Measurements from ENCODE around the gene SEMA3F.
"Not testable (repeated sequence)": the region's sequence is repeated elsewhere in the genome, so short reads cannot be mapped to it uniquely, and the experiment has no call there.

Gene SEMA3F

DNA sequence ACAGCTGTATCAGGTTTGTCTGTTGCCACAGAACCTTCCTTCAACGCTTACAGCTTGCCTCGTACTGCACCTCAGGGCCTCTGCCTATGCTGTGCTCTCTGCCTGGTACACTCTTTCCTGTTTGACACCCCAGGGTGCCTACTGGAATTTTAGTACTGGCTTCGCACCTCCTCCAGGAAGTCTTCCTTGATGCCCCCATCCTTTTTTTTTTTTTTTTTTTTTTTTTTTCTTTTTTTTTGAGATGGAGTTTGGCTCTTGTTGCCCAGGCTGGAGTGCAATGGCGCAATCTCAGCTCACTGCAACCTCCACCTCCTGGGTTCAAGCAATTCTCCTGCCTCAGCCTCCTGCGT, 56.2 kb downstream of the SEMA3F start:
- DNase-seq (ENCODE audit: low read depth in 2 of 2), result not testable (repeated sequence)

DNA sequence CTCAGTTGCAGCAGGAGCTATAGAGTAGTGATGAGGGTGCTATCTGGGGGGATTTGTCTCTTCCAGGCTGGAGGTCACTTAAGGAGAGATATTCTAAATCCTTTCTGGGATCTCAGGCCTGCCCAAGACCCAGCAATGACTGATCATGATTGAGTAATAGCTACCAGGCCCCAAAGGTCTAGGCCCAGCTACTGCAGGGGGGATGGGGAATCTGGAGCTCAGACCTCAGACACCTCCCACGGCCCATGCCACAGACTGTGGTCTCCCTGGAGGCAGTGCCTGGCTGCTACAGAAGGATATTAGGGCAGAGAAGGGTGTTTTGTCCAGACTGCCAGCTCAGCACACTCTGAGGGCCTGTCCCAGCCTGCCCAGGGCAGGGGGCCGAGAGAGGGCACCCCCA, 56.8 kb downstream of the SEMA3F start:
- no peak for DNase-seq (ENCODE audit: low read depth in 2 of 2)

DNA sequence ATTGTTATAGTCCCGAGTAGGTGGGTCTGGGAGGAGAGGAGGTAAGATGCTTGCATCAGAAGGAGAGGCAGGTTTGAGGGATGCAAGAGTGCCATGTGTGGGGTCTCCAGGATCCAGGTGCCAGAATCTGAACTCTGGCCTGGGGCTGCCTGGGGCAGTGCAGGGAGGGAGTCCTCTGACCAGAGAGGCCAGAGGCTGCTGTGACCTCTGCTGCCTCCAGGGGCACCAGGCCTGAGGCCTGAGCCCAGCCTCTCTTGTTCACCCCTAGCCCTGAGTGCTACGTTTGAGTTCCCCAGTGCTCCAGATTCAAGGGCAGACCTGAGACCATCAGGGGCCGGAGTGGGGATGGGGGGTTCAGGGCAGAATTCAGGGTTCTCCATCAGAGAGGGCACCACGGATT, 57.4 kb downstream of the SEMA3F start:
- no peak for DNase-seq (ENCODE audit: low read depth in 2 of 2)

DNA sequence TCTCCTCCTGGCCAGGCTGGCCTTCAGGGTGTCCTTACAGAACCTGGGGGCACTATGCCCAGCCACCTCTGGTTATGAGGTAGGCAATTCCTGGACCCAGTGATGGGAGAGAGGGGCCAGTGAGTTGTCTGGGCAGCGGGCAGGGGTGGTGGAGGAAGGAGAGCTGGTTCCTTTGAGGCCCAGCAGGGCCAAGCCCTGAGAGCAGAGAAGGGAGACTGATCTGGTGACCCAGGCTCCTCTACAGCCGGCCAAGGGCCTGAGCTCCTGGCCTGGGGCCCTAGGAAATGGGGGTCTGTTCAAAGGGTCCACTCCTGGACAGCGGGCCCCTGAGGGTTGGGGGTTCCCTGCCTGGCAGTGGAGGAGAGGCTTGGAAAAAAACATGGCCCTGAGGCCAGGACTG, 57.8 kb downstream of the SEMA3F start:
- DNase-seq (ENCODE audit: low read depth in 2 of 2), result no peak

DNA sequence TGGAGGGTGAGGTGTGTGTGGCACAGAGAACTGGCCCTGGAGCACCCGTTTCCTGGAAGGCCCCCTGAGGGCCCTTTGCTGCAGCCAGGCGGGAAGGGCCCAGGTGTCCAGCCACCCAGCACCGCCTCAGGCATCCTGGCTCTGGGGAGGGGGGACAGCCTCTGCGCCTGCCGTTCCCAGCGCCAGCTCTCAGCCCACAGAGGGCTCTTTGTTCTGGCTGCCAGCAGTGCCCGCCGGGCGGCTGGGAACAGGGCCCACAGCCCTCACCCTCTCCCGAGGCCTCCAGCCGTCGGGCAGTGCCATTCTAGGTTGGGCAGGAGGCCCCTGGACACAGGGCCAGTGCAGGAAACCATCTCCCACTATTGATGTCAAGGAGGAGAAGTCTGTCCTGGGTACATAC, 58.2 kb downstream of the SEMA3F start:
- DNase-seq (ENCODE audit: low read depth in 2 of 2), result no peak

DNA sequence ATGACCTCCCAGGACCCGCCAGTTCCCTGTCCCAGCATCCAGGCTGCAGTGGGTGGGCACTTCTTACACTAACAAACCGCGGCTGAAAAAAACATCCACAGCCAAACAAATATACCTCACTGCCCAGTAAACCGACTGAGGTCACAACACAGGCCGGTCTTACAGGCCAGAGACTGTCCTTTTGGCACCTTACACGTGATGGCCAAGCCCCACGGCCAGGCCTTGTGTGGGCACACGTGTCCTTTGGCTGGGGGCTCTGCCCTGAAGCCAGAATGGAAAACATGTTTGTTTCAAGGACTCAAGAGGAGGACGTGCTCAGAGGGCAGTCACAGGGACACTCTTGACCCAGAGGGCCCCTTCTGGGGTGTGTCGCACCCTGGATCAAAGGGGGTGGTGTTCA, 59.7 kb downstream of the SEMA3F start:
- no peak for DNase-seq (ENCODE audit: low read depth in 2 of 2)

DNA sequence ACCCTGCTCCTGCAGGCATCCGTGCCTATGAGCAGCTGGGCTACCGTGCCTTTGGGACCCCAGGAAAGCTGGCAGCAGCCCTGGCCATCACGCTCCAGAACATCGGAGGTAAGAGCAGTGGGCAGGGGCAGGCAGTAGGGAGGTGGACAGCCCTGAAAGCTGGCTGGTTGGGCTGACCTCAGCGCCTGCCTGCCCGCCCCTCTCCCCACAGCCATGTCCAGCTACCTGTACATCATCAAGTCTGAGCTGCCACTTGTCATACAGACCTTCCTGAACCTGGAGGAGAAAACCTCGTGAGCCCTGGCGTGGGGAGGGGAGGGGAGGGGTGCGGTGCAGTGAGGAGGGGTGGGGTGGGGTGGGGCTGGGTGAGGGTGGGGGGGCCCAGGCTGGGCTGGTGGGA, 60.4 kb downstream of the SEMA3F start:
- no peak for DNase-seq (ENCODE audit: low read depth in 2 of 2)

DNA sequence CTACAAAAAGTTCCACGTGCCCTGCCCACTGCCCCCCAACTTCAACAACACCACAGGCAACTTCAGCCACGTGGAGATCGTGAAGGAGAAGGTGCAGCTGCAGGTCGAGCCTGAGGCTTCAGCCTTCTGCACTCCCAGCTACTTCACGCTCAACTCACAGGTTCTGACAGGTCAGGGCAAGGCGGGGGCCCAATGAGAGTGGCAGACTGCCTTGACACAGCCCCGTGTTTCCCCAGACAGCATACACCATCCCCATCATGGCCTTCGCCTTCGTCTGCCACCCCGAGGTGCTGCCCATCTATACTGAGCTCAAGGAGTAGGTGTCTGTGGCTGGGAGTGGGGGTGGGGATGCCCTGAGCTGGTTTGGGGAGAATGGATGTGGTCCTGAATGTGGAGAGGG, 62.6 kb downstream of the SEMA3F start:
- no peak for DNase-seq (ENCODE audit: low read depth in 2 of 2)

DNA sequence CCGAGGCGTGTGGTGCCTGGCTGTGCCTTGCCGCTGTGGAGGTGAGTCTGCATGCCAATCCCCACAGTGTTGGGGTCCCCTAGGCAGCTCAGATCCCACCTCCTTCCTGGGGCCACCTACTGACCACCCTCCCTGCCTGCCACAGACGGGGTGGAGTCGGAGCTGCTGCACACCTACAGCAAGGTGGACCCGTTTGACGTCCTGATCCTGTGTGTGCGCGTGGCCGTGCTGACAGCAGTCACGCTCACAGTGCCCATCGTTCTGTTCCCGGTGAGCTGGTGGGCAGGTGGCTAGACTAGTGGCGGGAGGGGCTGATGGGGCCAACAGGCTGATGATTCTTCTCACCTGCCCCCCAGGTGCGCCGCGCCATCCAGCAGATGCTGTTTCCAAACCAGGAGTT, 63.3 kb downstream of the SEMA3F start:
- DNase-seq (ENCODE audit: low read depth in 2 of 2), result no peak

DNA sequence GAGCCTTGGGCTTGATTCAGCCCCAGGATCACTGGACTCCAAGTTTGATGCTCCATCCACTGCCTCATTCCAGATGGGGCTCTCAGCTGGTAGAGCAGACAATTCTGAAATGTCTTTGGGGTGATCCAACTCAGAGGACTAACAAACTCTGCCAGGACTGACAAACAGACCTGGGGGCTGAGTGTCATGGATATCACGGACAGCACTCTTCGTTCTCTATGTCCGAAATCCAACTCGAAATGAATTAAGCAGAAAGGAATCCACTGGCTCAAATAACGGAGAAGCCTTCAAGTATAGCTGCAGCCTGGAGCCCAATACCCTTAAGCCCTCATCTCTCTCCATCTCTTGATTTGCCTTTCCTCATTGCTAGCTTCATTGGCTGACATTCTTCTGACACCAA, 64.2 kb downstream of the SEMA3F start:
- DNase-seq (ENCODE audit: low read depth in 2 of 2), result no peak

DNA sequence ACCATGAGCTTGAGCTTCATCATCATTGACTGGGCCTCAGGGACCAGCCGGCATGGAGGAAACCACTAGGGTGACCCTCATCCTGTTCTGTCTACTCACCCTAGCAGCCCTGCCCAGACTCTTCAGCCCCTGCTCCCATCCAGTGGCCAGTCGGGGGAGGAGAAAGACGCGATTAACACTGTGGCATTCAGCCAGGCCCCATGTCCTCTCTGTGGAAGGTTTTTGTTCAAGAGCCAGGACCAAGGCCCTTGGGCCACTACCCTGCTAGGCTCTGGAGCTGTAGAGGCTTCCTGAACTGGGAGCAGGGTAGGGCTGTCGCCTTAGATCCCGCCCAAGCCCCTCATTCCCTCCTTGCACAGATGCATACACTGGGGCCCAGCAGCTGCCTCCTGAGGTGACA, 65.0 kb downstream of the SEMA3F start:
- DNase-seq (ENCODE audit: low read depth in 2 of 2), result no peak

DNA sequence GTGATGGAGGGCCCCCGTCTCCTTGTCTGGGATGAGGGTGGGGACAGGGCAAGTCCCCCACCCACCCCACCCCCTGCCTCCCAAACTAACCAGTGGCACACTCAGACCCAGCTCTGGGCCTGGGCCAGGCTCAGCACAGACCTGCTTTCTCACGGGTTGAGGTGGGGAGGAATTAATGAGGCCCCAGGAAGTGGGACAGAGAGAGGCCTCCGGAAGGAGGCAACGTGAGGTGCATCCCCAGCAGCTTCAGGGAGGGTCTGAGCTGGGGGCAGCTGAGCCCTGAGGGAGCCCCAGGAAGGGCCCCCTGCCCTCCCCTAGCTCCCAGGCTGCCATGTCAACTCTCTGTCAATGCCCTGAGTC, 65.9 kb downstream of the SEMA3F start:
- no peak for DNase-seq (ENCODE audit: low read depth in 2 of 2)

DNA sequence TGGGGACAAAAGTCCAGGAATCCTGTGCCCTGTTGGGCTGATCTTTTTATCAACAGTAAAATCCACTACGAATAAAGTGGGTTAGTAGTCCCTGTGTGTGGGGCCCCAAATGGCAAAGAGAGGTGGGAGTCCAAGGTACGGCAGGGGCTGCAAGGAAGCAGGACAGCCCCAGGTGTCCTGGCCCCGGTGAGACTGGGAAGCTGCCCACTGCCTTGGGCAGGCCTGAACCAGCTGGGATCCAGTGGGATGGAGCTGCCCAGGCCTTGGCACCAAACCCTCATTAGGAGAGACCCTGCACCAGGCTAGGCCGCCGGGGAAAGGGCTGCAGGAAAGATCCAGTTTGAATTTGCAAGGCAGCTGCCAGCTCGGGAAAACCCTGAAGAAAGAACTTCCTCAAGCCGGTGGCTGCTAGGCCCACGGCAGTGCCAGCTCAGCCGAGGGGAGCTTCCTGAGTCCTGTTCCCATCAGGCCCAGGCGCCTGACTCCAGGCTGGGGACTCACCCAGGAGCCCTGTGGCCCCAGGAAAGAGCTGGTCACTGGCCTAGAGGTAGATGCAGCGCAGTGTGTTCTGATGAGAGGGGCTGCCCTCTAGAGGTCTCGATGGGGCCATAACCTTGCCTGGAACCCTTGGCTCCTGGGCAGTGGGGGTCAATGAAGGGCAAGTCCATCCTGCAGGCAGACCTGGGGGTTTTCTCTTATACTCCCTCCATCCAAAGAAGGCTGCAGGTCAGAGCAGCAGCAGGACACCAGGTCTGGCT, 66.5 kb downstream of the SEMA3F start:
- DNase-seq (ENCODE audit: low read depth in 2 of 2), result no peak

DNA sequence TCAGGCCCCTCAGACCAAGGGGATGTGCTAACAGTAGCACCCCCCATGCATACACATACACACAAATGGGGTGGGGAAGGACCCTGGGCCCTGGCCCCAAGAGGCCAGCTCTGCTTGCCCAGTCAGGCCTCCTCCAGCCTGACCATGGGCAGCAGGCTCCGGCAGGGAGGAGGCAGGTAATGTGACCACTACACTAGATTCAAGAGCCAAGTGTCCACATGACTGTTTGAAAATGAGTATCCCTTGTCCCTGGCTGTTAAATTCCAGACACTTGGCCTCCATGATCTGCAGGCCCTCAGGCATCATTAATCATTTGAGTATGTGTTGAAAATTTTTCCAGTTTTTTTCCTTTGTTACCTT, 67.0 kb downstream of the SEMA3F start:
- no peak for DNase-seq (ENCODE audit: low read depth in 2 of 2)

DNA sequence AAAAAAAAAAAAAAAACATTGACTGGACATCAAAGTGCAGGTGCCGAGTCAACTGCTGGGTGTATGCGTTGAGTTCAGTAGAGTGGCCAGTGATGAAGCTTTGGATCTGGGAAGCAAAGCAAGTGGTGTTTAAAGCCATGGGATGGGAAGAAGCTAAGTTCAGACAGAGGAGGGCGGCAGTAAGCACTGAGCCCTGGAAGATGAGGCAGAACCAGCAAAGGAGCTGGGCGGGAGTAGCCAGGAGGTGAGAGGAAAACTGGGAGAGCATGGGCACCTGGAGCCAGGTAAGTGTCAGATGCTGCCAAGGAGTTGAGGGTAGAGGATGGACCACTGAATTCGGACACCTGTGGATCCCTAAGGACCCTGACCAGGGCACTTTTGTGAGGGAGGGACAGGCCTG, 69.5 kb downstream of the SEMA3F start:
- no peak for DNase-seq (ENCODE audit: low read depth in 2 of 2)

DNA sequence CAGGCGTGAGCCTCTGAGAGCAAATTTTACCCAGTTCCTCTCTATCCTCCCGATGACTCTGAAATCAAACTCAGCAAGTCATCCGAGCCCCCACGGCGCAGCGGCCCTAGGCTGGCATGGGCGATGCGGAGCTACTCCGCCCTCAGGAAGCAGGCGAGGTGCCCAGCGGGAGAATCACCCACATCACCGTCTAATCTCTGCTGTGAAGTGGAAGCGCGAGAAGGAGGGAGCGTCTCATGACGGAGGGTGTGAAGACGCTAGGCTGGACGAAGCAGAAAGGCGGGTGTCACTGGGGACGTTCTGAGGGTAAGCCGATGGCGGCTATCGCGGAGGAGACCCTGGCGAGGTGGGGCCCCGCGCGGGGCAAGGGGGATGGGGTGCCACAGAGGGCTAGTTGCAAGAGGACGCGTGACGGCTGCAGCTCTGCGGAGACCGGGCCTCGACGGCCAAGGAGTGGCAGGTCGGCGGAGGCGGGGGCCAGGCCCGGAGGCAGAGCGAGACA, 71.8 kb downstream of the SEMA3F start:
- peak in 1 of 2 donors; percentile 29 for DNase-seq (ENCODE audit: low read depth in 2 of 2)

DNA sequence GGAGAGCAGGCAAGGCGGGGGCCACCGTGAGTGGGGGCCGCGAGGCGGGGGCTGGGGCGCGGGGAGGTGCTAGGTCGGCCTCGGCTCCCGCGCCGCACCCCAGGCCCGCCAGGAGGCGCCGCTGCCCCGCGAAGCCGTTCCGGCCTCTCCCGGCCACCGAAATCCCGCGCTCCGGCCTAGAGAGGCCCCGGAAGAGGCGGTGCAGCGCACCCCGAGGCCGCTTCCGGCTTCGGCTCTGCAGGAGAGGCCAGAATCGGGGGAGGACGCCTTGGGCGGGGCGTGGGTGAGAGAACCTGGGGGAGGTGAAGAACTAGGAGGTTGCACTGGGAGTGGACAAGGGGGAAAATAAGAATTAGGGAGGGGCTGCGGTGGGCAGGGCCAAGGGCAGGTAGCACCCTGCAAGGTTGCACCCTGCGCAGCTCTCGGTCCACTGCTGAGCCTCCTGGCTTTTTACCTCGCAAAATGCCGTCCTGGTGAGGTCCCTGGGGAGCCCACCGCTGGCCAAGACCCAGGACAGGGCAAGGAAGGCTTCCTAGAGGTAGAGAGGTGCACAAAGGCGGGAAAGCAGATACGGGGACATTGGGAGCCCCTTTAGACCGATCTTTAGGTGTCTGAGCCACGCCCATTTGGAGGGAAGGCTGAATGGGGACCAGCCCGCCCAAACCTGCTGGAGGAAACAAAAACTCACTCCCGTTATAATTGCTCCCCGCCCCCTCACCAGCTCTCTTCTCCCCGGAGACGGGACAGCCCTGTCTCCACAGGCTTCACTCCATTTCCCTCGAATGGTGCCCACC, 72.5 kb downstream of the SEMA3F start:
- peak; percentile 65 to 84 for DNase-seq (ENCODE audit: low read depth in 2 of 2)

DNA sequence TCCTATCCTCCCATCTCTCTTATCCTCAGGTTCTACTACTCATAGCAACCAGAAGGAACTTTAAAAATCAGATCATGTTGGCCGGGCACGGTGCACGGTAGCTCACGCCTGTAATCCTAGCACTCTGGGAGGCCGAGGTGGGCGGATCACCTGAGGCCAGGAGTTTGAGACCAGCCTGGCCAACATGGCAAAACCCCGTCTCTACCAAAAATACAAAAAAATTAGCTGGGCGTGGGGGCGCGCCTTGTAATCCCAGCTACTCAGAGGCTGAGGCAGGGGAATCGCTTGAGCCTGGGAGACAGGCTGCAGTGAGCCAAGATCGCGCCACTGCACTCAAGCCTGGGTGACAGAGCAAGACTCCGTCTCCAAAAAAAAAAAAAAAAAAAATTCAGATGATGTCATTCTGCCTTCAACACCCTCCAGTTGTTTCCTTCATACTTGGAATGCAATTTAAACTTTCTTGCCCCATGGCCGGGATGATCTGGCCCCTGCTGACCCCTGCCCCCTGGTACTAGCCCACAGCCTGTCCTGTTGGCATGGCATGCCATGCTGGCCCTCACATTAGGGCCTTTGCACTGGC, 73.2 kb downstream of the SEMA3F start:
- DNase-seq (ENCODE audit: low read depth in 2 of 2), result not testable (repeated sequence)

DNA sequence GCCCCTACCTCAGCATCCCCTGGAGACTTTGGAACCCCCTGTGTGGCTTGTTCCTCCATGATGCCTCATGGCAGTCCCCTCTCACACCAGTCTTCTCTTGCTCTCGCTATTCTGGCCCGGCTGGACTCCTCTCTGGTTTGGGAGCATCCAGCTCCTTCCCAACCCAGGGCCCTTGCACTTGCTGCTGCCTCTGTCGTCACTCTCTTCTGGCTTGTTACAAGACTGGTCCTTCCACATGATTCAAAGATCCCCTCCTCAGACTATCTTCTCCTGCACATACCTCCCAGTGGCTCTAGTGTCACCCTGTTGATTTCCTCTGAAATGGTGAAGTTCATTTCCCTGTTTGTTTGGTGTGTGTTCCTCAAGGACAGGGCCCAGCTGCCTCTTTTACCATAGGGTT, 74.4 kb downstream of the SEMA3F start:
- no peak for DNase-seq (ENCODE audit: low read depth in 2 of 2)

DNA sequence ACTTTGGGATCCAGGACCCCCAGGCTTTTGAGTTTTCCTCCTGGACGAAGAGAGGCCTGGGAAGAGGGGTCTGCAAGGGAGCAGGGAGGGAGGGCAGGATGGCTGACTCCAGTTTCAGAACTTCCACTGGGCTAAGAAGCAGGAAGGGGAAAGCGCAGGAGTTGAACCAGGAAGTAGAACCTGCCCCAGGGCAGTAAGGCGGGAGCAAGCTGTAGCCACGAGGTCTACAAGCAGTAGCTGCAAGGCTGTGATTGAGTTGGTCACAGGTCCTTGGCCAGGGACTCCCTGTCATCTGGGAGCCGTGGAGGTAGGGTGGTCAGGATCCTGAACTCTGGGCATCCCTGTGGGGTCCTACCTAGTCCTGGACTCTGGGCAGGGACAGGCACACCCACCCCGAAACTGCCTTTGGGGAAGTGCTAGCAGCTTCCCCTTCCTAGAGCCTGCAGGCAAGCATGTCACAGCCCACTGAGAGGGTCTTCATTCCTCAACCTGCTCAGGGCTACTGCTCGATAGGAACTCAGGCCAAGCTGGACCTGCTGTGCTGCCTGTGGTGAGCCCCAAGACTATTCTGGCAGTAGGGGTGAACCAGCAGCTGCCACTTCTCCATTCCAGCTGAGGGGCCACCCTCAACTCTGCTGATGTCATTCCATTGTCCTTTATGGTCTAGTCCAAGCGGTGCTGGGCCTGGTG, 75.1 kb downstream of the SEMA3F start:
- DNase-seq (ENCODE audit: low read depth in 2 of 2), result no peak

DNA sequence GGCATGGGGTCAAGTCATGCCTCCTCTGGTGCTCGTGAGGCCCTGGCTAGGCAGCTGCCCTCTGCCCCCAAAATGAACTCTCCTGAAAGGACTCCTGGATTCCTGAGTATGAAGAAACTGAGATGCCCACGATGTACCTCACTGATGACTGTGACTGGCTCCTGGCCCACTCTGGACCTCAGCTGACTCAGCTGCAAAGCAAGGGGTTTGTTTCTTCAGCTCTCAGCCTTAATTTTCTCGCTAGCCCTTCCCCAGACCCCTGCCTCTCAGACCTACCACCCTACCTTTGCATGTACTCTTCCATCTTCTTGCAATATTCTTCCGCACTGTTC, 75.6 kb downstream of the SEMA3F start:
- no peak for DNase-seq (ENCODE audit: low read depth in 2 of 2)

DNA sequence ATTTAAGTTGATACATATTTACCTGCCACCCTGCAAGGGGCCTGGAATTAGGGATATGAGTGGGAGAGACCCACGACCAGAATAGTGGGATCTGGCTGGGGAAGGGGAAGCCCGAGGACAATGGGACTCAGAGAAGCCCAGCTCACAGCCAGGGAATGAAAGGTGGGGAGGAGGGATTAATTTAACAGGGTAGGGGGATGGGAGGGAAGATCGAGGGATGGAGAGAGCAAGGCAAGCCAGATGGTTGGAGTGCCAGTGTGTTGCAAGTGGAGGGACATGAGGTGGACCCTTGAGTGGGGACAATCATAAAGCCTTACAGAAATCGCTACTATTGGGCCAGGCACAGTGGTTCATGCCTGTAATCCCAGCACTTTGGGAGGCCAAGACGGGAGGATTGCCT, 76.5 kb downstream of the SEMA3F start:
- no peak for DNase-seq (ENCODE audit: low read depth in 2 of 2)

DNA sequence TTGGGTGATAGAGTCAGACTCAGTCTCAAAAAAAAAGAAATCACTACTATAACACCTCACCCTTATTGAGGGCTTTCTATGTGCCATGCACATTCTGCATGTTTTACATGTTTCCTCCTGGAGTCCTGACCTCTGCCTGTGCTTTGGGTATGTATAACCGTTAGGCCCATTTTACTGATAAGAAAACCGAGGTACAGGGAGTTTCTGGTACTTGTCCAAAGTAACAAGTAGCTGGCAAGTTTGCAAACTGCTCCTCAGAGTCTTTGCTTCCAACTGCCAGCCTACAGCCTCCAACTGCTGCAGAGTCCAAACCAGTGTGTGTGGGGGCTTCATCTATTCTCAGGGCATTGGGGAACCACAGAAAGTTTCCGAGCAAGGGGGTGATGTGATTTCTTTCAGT, 77.2 kb downstream of the SEMA3F start:
- DNase-seq (ENCODE audit: low read depth in 2 of 2), result no peak

All from stimulated activated CD8-positive, alpha-beta memory T cell treated with anti-CD3 and anti-CD28 coated beads, Interleukin-7, amount 100 ng/mL, for 4 hours (primary cell).